GM12801 (cell line): ENCODE data around the gene CALB2.

Source experiments
- TF ChIP-seq, protein P1 (sequence below): IDR thresholded peaks from one replicate; pipeline ENCODE4 v1.5.1; 2011; ENCODE audit warnings: control low read depth; ENCODE audit not compliant: insufficient read length; ENCODE audit errors: extremely low read depth

Gene CALB2

DNA sequence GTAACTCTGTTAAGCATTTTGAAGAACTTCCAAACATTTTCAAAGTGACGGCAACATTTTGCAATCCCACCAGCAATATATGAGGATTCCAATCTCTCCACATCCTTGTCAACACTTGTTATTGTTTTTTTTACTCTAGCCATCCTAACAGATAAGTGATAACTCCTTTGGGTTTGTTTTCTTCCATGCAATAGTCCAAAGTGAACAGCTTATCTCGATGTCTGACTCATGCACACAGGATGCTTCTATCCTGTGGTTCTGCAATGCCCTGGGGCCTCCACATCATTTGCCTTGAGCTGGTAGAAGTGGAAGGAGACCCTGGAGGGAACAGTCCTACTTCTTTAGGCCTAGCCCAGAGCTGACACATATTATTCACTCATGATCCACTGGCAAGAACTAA is 70.4 kb downstream of the CALB2 start:
- TF ChIP-seq, protein P1, sequence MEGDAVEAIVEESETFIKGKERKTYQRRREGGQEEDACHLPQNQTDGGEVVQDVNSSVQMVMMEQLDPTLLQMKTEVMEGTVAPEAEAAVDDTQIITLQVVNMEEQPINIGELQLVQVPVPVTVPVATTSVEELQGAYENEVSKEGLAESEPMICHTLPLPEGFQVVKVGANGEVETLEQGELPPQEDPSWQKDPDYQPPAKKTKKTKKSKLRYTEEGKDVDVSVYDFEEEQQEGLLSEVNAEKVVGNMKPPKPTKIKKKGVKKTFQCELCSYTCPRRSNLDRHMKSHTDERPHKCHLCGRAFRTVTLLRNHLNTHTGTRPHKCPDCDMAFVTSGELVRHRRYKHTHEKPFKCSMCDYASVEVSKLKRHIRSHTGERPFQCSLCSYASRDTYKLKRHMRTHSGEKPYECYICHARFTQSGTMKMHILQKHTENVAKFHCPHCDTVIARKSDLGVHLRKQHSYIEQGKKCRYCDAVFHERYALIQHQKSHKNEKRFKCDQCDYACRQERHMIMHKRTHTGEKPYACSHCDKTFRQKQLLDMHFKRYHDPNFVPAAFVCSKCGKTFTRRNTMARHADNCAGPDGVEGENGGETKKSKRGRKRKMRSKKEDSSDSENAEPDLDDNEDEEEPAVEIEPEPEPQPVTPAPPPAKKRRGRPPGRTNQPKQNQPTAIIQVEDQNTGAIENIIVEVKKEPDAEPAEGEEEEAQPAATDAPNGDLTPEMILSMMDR: no peak

DNA sequence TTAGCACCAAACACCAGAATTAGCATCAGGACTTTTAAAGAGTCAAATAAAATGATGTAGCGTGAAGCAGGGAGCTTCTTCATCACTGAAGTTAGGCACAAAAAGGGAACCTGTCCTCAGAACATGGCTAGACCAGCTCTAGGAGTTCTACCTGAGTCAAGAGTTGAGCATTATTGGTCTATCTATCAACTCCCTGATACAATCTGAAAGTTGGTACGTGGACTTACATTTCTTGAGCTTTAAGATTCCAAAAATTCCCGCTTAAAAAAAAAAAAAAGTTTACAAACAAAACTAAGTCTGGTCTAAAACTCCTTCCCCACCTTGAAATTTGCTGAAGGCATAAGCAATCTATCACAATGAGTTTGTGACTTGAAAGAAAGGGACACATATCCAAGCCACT is 71.1 kb downstream of the CALB2 start:
- TF ChIP-seq, protein P1: no peak

DNA sequence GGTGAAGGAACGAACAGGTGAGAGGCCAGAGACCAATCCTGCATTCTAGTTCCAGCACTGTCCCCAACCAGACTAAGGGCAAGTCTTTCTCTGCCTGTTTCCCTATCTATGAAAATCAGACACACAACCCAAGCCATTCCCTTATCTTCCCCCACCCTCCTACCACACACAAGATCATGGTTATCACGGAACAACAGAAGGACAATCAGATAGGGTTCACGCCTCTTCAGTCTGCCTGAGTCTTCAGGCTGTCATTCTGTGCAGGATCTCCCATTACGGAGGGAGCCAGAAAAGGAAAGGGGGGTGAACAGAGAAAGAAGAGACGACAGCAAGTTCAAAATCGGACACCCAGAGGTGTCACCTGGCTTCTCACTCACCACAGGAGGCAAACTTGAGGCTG is 72.2 kb downstream of the CALB2 start:
- TF ChIP-seq, protein P1: no peak

DNA sequence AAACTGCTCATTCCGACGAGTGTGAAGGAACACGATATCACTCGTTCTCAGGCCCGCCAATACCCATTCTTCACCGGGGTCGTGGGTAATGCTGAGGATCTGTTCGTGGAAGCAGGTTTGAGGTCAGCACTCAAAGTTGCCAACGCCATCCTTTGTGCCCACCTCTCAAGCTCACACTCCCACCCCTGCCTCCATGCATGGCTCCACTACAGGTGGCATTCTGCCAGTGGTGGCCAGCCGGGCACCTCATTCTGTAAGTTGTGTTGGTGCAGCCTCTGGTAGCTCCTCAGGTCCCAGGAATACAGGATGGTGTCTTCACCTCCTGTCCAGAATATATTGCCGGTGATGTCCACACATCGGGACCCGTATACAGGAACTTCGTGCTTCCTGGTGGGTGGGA is 72.7 kb downstream of the CALB2 start:
- TF ChIP-seq, protein P1: no peak

DNA sequence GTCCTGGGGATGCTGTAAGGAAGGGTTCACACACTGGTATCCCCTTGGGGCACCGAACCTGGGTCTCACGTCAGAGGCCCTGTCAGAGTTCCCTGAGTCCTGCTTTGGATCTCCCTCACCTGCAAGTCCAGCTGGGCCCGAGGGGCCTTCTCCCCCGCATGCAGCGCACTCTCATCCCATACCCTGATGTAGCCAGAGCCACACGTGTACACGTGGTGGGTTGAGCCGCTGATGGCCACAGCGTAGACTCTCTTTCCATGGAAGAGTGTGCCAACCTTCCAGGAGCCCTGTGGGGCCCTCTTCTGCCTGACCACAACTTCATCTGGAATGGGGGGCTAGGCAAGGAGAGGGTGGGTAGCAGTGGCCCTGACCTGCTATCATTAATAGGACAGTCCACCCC is 73.5 kb downstream of the CALB2 start:
- TF ChIP-seq, protein P1: no peak

DNA sequence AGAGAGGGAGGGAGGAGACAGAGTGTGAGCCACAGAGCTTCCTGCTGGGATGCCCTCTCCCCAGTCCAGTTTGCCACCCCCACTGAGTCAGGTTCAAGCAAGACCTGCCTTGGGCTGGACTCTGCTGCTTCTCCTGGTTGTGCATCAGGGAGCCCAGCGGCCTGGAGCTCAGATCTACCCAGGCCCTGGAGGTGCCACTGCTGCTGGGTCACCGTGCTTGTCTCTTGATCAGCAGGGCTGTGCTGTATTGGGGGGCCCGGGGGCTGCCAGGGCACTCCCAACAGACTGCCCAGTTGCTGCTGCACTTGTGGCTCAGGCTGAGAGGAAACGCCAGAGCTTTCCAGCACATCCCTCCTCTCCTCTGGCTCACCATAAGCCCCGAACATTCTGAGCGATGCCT is 74.4 kb downstream of the CALB2 start:
- TF ChIP-seq, protein P1: no peak

DNA sequence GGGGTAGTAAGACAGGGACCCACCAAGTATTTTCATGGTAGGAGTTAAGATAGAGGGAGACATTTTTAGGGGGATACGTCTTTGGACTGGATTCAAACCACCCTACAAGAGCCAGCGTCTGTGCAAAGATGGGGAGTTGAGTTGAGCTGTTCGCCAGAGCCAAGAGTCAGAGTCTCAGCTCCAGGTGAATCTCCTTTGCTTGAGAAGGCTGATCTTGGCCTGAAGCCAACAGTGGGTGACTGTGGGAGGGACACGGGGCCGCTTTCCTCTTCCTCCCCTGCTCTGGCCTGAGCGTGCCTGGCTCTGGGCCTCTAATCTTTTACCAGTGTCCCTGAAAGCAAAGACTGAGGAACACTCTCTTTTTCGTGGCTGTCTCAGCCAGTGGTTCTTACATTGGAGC is 78.0 kb downstream of the CALB2 start:
- TF ChIP-seq, protein P1: no peak

DNA sequence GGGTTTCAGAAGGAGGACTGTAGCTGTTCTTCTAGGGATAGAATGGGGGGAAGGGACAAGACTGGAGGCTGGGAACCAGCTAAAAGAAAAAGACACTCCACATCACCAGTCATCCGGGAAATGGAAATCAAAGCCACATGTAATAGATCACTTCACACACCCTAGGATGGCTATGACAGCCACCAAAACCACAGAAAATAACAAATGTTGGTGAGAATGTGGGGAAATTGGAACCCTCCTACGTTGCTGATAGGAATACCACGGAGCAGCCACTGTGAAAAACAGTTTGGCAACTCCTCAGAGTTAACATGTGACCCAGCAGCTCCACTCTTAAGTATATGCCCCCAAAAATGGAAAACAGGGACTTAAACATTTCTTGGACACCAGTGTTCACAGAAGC is 81.0 kb downstream of the CALB2 start:
- TF ChIP-seq, protein P1: no peak
